AG04450 (cell line): ENCODE measurements around the gene NANOS1. TPM values are rescaled to one million over a fixed set of nuclear protein-coding genes. Genes with fewer than 3 reads are reported as not detected.

Experiments
- CTCF ChIA-PET: fragments of 300-600, 350-600 bp; formaldehyde crosslinking; extraction: SDS; loops from one replicate; lab custom pipeline; 2022; ENCODE audit warnings: antibody characterized with exemption, inconsistent platforms; lab: Charles Lee
- POLR2A ChIA-PET: fragments of 350-600 bp; formaldehyde crosslinking; extraction: SDS; loops from one replicate; lab custom pipeline; 2021; ENCODE audit warnings: antibody characterized with exemption, inconsistent platforms; lab: Yijun Ruan, JAX
- DNase-seq: peaks from one replicate; pipeline ENCODE4 v3.0.0-alpha.2; 2011; ENCODE audit warnings: low read depth, low spot score
- H3K27ac ChIP-seq: one replicate; pipeline ENCODE4 v1.5.1; 2012; ENCODE audit warnings: low read depth, low read length, control low read depth
- H3K27me3 ChIP-seq: one replicate; pipeline ENCODE4 v1.6.0; 2012; ENCODE audit warnings: low read length; ENCODE audit not compliant: control insufficient read depth, insufficient read depth
- H3K4me3 ChIP-seq: 2 replicates; pipeline ENCODE4 v1.5.1; 2011; ENCODE audit warnings: mild to moderate bottlenecking, low read depth, low read length, control low read depth
- H3K9me3 ChIP-seq: 2 replicates; pipeline ENCODE4 v1.5.1; 2012; ENCODE audit warnings: low read length; ENCODE audit not compliant: control insufficient read depth, insufficient read depth
- CTCF ChIP-seq: IDR thresholded peaks from 2 replicates; pipeline ENCODE4 v1.5.1; 2011; ENCODE audit warnings: low read depth, low read length, control low read depth, inconsistent platforms
- polyA plus RNA-seq: library from polyadenylated mRNA; depleted of rRNA; stranded (reverse); fragments of >200 nt; gene quantifications from 2 replicates; pipeline ENCODE4 v1.2.3, GENCODE V29; 2011; rRNA removed
- small RNA-seq: library from RNA; depleted of rRNA; stranded (forward); fragments of <200 nt; gene quantifications from one replicate; pipeline ENCODE3, GENCODE V24; 2012; ENCODE audit warnings: low read depth; ENCODE audit not compliant: insufficient read length

The NANOS1 gene
- polyA plus RNA-seq, 1 experiment: 0.95 TPM

- Histone ChIP-seq H3K27me3 (no peaks in the 10 kb centered on the region), H3K4me3 (peak overlapping the region; percentile 93), H3K27ac (peak overlapping the region; percentile 95), H3K9me3 (peaks cover 6% of the 10 kb centered on the region; the same call in 1 of the 2 replicates)
- TF ChIP-seq CTCF: no peak
- peak; percentile 34 for DNase-seq
- POLR2A ChIA-PET: interaction anchor here (0.6 to 1.2 kb wide), 6 partner anchors 24 to 110 kb away, joined by 3 to 8 read pairs (median 4); partner anchors contain the start of gene DENND10
- CTCF ChIA-PET: no interaction called here
Observed at GRCh38 chr10:119079599-119080520, 50.3 kb downstream of the NANOS1 start.

GRCh38 chr10:119080521-119081259 is 51.2 kb downstream of the NANOS1 start, which contains the start of gene EIF3A:
Gene EIF3A (minus strand): TSS chr10:119080817. CDS start chr10:119080676, 141 bp downstream.
- H3K4me3 ChIP-seq: peak within 1 kb of the TSS; percentile 93
- H3K9me3 ChIP-seq: peaks cover 6% of the 10 kb centered on the region; the same call in 1 of the 2 replicates
- DNase-seq: peak; percentile 68
- POLR2A ChIA-PET: interaction anchor here (0.6 to 1.2 kb wide), 5 partner anchors 11 to 110 kb away, joined by 3 to 8 read pairs (median 4); partner anchors contain the start of gene DENND10
- TF ChIP-seq CTCF: no peak
- CTCF ChIA-PET: no interaction called here
- peak within 1 kb of the TSS; percentile 95 for H3K27ac ChIP-seq
- H3K27me3 ChIP-seq: no peaks in the 10 kb centered on the region

Small RNAs within 50 kb of the gene (small RNA-seq; reads per million reads assigned to genes)
- gene RF00413: not detected
- 4.3 reads per million, percentile 43 among the genes with 10 or more reads in this experiment for gene SNORA19

Other genes with a start within 250 kb of the NANOS1 start
- gene EIF3A, start 51.1 kb downstream of the NANOS1 start, polyA plus RNA-seq: 55.7 and 80.8 TPM in 2 replicates
- 82.6 and 107 TPM in 2 replicates for gene DENND10, start 74.4 kb downstream of the NANOS1 start, polyA plus RNA-seq
- 14.3 and 17.1 TPM in 2 replicates for gene SFXN4, start 136.0 kb downstream of the NANOS1 start, polyA plus RNA-seq
- gene PRDX3, start 149.1 kb downstream of the NANOS1 start, polyA plus RNA-seq: 296 and 373 TPM in 2 replicates
- 27.6 and 29.3 TPM in 2 replicates for gene GRK5, start 177.9 kb downstream of the NANOS1 start, polyA plus RNA-seq